Esophagus muscularis mucosa (tissue), 3 donors: ENCODE measurements around the gene MSH4.

Experiments
- EP300 ChIP-seq: sonication (generic); formaldehyde crosslinking; IDR thresholded peaks from one replicate; pipeline ENCODE4 v1.6.1; 2017; ENCODE audit warnings: antibody characterized with exemption
- TF ChIP-seq, protein P1 (sequence below), 3 experiments: fragments of 200-600 bp in 2 of 3; fragments of 450-650 bp in 1 of 3; sonication (generic) in 2 of 3; IDR thresholded peaks; one replicate each; pipeline ENCODE4 v1.5.1; 2017 to 2019; ENCODE audit warnings: antibody characterized with exemption in 3 of 3, mild to moderate bottlenecking in 2 of 3, moderate library complexity in 1 of 3

GRCh38 chr1:75884437-75884836, 87.8 kb downstream of the MSH4 start:
- no peak for TF ChIP-seq EP300
- TF ChIP-seq, protein P1, sequence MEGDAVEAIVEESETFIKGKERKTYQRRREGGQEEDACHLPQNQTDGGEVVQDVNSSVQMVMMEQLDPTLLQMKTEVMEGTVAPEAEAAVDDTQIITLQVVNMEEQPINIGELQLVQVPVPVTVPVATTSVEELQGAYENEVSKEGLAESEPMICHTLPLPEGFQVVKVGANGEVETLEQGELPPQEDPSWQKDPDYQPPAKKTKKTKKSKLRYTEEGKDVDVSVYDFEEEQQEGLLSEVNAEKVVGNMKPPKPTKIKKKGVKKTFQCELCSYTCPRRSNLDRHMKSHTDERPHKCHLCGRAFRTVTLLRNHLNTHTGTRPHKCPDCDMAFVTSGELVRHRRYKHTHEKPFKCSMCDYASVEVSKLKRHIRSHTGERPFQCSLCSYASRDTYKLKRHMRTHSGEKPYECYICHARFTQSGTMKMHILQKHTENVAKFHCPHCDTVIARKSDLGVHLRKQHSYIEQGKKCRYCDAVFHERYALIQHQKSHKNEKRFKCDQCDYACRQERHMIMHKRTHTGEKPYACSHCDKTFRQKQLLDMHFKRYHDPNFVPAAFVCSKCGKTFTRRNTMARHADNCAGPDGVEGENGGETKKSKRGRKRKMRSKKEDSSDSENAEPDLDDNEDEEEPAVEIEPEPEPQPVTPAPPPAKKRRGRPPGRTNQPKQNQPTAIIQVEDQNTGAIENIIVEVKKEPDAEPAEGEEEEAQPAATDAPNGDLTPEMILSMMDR (IDR thresholded peaks at IDR 0.05) = no peak
